ENCODE measurements around the gene SDE2.
"Not testable (repeated sequence)": the region's sequence is repeated elsewhere in the genome, so short reads cannot be mapped to it uniquely, and the experiment has no call there.

Gene SDE2

DNA sequence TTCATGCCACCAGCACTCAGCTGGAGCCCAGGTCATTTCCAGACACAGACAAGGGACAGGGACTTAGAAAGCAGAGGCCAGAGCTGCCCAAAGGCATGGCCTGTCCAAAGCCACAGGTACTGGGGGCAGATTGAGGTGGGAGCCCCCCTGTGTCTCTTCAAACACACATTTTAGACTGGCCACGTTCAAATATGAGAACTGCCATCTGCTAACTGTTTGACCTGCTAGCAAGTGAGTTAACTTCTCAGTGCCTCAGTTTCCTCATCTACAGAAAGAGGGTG is 57.3 kb downstream of the SDE2 start:
- DNase-seq (ENCODE audit: low spot score) = no peak

DNA sequence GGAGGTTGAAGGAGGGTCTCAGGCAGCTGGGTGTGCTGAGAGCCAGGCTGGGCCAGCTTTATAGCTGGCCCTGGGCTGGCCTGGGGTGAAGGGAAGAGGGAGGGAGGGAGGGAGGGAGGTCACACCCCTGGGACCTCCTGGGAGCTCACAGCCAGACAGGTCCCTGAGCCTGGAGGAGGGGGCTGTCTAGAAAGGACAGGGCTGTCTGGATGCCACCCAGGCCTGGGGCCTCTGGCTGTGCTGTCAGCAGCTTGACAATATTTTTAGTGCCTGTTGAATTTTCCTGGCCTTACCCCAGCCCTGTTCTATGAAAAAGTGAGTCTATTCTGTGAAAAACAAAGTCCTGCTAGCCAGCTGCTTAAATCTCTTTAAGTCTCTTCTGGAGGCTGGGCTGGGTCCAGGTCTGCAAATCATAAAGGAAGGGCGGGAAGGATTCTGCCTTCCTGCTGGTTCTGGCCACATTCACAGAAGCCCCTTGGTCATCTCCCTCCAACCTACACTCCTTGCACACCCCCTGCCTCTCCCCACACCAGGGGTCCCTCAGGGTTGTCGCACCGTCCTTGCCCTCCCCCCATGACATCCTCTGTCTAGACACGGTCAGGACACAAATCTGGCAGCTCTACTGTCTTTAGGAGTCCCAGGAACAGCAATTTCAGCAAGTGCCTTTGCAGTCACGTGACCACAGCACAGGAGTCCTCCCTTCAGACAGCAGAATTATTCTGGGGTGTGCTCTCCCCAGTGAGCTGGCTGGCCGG is 57.8 kb downstream of the SDE2 start, which contains the start of gene LEFTY2:
TSS of gene LEFTY2 (minus strand) at position 34 of the 755 bp plus-strand sequence. CDS start 80 bp downstream, outside the sequence.
- DNase-seq (ENCODE audit: low spot score) = no peak

DNA sequence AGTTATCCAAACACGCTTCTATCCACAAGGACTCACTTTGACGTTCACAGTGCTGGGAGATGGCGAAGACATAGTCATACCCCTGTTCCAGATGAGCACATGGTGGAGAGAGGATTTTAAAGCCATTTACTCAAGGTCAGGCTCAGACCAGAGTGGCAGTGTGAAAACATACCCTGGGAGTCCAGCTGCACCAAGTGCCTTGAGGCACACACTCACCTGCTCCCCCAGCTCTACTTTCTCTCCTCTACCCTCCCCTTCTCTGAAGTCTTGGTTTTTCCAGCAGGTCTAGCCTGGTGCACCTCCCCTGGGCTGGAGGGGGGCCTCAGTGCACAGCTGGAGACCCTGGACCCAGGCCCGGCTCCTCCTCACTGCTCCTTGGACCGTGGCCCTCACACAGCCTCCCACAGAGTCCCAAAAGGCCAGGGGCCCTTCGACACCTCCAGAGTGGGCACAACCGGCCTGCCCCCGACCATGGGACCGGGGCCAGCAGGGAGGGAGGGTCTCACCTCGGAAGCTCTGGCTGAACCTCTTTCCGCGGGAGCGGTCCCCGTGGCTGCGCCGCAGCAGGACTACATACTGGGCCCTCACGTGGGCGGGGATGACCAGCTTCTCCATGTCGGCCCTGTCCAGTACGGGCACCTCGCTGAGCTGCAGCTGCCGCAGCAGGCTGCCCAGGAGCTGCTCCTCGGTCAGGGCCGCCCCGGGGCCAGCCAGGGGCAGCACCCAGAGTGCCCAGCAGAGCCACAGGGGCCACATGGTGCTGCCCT is 58.6 kb downstream of the SDE2 start:
- no peak for DNase-seq (ENCODE audit: low spot score)

DNA sequence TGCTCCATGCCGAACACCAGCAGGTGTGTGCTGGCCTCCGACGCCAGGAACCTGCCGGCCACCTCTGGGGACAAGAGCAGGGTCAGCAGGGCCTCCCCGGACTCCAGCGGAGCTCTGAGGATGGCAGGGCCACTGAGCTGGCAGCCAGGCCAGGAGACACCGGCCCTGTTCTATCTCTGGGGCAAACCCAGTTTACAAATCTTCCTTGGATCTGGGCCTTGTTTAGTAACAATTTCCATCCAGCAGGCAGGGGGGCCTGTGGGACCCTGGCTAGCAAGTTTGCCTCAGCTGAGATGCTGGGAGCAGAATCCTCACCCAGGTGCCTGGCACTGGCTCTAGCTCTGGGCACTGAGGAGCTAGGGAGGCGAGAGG is 59.2 kb downstream of the SDE2 start:
- not testable (repeated sequence) for DNase-seq (ENCODE audit: low spot score)

DNA sequence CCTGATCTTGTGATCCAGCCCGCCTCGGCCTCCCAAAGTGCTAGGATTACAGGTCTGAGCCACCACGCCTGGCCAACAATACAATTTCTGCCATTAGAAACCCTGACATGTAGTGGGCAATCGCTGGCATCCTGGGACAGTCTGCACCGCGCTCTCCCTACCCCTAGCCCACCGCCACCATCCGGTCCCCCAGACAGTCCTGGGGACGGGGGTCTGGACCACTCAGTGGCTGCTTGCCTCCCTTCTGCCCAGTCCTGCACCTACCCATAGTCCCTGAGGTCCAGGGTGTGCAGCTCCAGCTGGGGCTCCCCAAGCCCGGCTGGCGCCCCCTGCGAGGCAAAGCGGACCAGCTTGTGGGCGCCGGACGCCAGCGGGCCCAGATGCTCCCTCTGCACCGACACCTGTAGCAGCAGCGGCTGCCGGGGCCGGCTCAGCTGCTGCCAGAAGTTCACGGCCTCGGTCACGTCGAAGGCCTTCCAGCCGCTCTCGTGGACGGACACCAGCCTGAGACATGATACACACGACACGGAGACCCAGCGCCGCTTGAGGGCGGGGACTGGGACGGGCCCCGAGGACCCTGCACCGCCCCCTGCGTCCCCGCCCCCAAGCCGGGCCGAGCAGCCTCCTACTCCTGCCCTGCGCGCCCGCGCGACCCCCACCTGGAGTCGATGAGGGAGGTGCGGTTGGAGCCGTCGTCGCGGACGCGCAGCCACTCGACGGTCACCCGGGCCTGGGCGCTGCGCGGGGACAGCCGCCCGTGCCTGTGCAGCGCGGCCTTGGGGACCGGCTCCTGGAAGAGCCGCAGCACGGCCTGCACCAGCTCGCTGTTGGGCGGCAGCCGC is 59.8 kb downstream of the SDE2 start:
- not testable (repeated sequence) for DNase-seq (ENCODE audit: low spot score)

DNA sequence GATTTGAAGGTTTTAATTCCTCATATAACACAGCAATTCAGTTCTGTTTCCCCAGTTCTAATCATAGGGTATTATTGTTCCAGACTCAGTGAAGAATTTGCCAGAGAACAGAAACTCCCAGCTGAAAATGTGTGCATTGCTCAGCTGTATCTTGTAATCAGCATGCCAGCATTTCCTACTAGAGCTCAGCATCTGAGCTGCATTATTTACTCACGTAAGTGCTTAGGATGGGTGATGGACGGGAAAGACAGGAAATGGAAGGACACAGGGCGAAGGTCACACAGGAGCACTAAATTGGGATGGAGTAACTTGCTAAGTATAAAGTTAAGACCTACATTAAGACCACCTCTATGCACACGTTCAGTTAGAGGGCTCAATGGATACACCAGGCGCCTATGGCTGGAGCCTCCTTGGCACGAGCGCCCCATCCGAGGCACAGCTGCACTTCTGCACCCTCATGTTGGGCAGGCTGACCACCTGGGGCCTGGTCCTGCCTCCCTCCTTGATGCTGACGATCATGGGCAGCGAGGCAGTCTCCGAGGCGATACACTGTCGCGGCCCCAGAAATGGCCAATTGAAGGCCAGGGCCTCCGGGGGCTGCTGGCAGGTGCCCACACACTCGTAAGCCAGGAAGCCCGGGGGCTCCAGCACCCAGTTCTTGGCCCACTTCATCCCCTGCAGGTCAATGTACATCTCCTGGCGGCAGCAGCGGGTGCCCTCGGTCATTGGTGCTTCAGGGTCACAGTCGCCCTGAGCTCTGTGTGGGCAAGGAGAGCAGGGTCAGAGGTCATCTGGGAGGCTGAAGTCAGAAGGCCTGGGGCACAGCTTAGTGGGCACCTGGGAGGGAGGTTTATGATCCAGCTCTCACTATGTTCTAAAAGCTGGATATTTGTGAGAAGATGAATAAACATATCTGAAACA is 61.8 kb downstream of the SDE2 start:
- DNase-seq (ENCODE audit: low spot score) = no peak

DNA sequence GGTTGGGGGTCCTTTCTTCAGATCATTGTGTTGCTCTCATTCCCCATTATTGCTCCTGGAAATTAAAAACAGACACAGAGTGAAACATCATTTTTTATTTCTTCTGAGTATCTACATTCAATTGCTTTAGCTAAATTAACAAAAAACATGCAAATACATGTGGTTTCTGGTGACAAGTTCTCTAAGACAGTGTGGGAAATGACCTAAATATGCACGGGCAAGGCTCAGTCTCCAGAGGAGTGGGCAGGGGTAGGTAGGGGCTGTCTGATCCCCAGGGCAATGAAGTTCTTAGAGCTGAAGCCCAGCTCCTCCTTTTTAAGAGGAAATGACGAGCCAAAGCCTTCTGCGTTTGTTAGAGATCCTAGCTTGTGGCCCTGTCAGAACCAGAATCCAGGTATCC is 62.6 kb downstream of the SDE2 start:
- DNase-seq (ENCODE audit: low spot score) = no peak

DNA sequence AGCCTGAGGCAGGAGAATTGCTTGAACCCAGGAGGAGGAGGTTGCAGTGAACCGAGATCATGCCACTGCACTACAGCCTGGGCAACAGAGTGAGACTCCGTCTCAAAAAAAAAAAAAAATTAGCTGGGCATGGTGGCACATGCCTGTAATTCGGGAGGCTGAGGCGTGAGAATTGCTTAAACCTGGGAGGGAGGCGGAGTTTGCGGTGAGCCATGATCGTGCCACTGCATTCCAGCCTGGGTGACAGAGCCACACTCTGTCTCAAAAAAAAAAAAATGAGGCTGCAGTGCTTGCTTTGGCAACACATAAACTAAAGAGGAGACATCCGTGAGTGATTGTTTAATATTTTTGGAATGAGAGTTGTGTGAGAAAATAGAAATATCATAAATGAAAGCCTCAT is 63.1 kb downstream of the SDE2 start:
- DNase-seq (ENCODE audit: low spot score) = not testable (repeated sequence)

DNA sequence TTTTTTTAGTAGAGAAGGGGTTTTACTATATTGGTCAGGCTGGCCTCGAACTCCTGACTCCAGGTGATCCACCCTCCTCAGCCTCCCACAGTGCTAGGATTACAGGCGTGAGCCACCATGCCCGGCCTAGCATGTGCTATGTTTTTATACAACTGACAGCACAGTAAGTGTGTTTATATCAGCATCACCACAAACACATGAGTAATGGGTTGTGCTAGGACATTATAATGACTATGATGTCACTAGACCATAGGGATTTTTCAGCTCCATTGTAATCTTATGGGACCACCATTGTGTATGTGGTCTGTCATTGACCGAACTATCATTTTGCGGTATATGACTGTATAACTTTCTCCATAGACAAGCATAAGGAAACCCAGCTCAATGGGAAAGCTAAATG is 64.4 kb downstream of the SDE2 start:
- DNase-seq (ENCODE audit: low spot score) = no peak

DNA sequence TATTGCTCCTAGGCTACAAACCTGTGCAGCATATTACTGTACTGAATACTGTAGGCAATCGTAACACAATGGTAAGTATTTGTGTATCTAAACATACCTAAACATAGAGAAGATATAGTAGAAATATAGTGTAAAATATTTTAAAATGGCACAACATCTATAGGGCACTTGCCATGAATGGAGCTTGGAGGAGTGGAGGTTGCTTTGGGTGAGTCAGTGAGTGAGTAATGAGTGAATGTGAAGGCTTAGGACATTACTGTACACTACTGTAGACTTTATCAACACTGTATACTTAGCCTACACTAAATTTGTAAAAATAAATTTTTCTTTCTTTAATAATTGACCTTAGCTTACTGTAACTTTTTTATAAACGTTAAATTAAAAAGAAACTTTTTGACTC is 66.1 kb downstream of the SDE2 start:
- DNase-seq (ENCODE audit: low spot score) = no peak
